PC-3 (cell line): ENCODE results near the gene FAM151A. TPM values are rescaled to one million over a fixed set of nuclear protein-coding genes. Genes with fewer than 3 reads are reported as not detected.

Source experiments
- ATAC-seq: fragments of 200-7000 bp; cut with Tn5 transposase; 2 replicates; pipeline ENCODE4 v1.9.1; 2020; ENCODE audit warnings: mild to moderate bottlenecking, moderate library complexity
- BruUV-seq: library from RNA; stranded (reverse); fragments of 400-500 nt; replicated peaks from 2 replicates; lab custom pipeline; 2021; lab: Mats Ljungman, UMichigan
- CTCF ChIA-PET: fragments of 300-600 bp; sonication (Branson Sonifier 250); formaldehyde crosslinking; loops from one replicate; lab custom pipeline; 2022; ENCODE audit warnings: antibody characterized with exemption; lab: Charles Lee
- POLR2A ChIA-PET: fragments of 300-600 bp; sonication (Branson Sonifier 250); formaldehyde crosslinking; loops from one replicate; lab custom pipeline; 2022; ENCODE audit warnings: antibody characterized with exemption; ENCODE audit not compliant: unreplicated experiment; lab: Charles Lee
- DNase-seq: peaks from one replicate; pipeline ENCODE4 v3.0.0-alpha.2; 2015
- H2AFZ ChIP-seq: fragments of 300-600 bp; sonication (generic); 2 replicates; pipeline ENCODE4 v1.6.0; 2016; ENCODE audit warnings: antibody characterized with exemption, low read length
- H3F3A ChIP-seq: fragments of 300-600 bp; sonication (generic); one replicate; pipeline ENCODE4 v1.6.0; 2017; ENCODE audit warnings: antibody characterized with exemption, low read length, control low read depth, mild to moderate bottlenecking; ENCODE audit not compliant: unreplicated experiment
- H3K27ac ChIP-seq: fragments of 300-600 bp; sonication (generic); 2 replicates; pipeline ENCODE4 v1.5.1; 2016; ENCODE audit warnings: mild to moderate bottlenecking, low read length
- H3K27me3 ChIP-seq: fragments of 300-600 bp; sonication (generic); 2 replicates; pipeline ENCODE4 v1.6.1; 2016; ENCODE audit warnings: low read length, mixed read lengths
- H3K36me3 ChIP-seq: fragments of 300-600 bp; sonication (generic); 2 replicates; pipeline ENCODE4 v1.6.1; 2016; ENCODE audit warnings: low read depth, mixed run types, low read length, mixed read lengths
- H3K4me1 ChIP-seq: fragments of 300-600 bp; sonication (generic); 2 replicates; pipeline ENCODE4 v1.5.1; 2016; ENCODE audit warnings: low read length; ENCODE audit not compliant: insufficient read depth
- H3K4me2 ChIP-seq: fragments of 300-600 bp; sonication (generic); 2 replicates; pipeline ENCODE4 v1.6.0; 2016; ENCODE audit warnings: low read length
- H3K4me3 ChIP-seq: fragments of 300-600 bp; sonication (generic); 2 replicates; pipeline ENCODE4 v1.5.1; 2016; ENCODE audit warnings: mild to moderate bottlenecking, low read length, mixed read lengths
- H3K79me2 ChIP-seq: fragments of 300-600 bp; sonication (generic); 2 replicates; pipeline ENCODE4 v1.6.1; 2017; ENCODE audit warnings: low read length, mixed read lengths
- H3K9ac ChIP-seq: fragments of 300-600 bp; sonication (generic); 2 replicates; pipeline ENCODE4 v1.6.0; 2016; ENCODE audit warnings: mild to moderate bottlenecking, low read length
- H3K9me2 ChIP-seq: fragments of 300-600 bp; sonication (generic); replicated peaks from 2 replicates; pipeline ENCODE4 v1.6.1; 2016; ENCODE audit warnings: mixed run types, low read length, mixed read lengths
- H3K9me3 ChIP-seq: fragments of 300-600 bp; sonication (generic); 2 replicates; pipeline ENCODE4 v1.6.1; 2016; ENCODE audit warnings: low read length, mixed read lengths
- H4K20me1 ChIP-seq: fragments of 300-600 bp; sonication (generic); 2 replicates; pipeline ENCODE4 v1.6.1; 2016; ENCODE audit warnings: low read length, mixed read lengths
- EZH2 ChIP-seq: fragments of 300-600 bp; sonication (generic); IDR thresholded peaks from one replicate; pipeline ENCODE4 v1.6.1; 2017; ENCODE audit warnings: antibody characterized with exemption, mild to moderate bottlenecking, low read length; ENCODE audit not compliant: unreplicated experiment
- EZH2phosphoT487 ChIP-seq: fragments of 300-600 bp; sonication (generic); IDR thresholded peaks from 2 replicates; pipeline ENCODE4 v1.6.1; 2018; ENCODE audit warnings: mild to moderate bottlenecking, antibody characterized with exemption, low read length, borderline replicate concordance
- intact Hi-C: fragments of 100-400 bp; cut with micrococcal nuclease; formaldehyde crosslinking; loops from 2 replicates; pipeline ENCODE4 v1.9.0; 2023
- total RNA-seq: library from RNA; depleted of rRNA; stranded (reverse); fragments of >200 nt; gene quantifications from 2 replicates; pipeline ENCODE4 v1.2.3, GENCODE V29; 2014
- TF ChIP-seq, protein P1 (sequence below): fragments of 300-600 bp; sonication (generic); conservative IDR thresholded peaks from 2 replicates; pipeline ENCODE4 v1.5.1; 2017; ENCODE audit warnings: antibody characterized with exemption, low read depth, mild to moderate bottlenecking, low read length

The FAM151A gene
- total RNA-seq, 1 experiment from 2014 or later = not detected

DNA sequence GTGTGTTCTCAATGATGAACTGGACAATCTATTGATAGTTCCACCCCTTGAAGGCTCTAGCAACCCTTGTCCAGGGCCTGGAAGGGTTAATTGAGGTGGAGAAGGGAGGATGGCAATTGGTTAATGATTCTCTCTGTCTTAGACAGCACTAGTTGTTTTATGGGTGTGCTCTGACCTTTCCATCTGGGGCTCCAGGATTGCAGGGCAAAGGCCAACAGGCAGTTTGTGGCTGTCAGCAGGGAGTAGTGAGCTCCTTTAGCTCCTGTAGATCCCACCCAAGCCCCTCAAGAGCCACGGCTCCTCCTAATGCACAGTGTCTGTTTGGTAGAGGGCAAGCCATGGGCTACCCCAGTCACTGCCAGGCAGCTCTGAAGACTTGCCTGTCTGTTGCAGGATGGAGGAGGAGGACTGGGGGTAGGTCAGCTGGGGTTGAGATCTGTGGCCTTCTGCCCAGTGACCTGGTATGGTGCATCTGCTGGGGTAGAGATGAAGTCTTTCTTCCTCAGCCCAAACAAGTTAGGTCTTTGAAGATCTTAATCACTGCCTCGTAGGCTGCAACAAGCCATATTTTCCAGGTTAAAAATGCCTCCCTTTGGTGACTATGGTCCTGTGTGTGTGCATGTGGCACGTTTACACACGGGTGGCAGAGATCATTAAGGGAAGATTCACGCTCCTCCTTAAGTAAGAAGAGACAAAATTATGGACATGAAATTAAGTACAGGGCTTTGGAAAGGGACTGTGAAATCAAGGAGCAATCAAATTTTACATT, 26.0 kb upstream of the FAM151A start:
- CTCF ChIA-PET = no interaction called here
- Histone ChIP-seq H4K20me1 (no peaks in the 10 kb centered on the region), H3K79me2 (no peaks in the 10 kb centered on the region), H3K9me3 (no peaks in the 10 kb centered on the region), H3K4me3 (no peak overlapping the region), H3F3A (no peaks in the 10 kb centered on the region), H3K4me1 (no peaks in the 10 kb centered on the region), H3K9ac (no peak overlapping the region), H3K9me2 (no peaks in the 10 kb centered on the region), H3K36me3 (no peaks in the 10 kb centered on the region), H3K4me2 (no peak overlapping the region), H3K27ac (no peak overlapping the region), H2AFZ (no peak overlapping the region), H3K27me3 (peaks cover 23% of the 10 kb centered on the region; the same call in 1 of the 2 replicates)
- no TSS peak for BruUV-seq
- POLR2A ChIA-PET = no interaction called here
- no peak for DNase-seq
- ATAC-seq = no peak
- intact Hi-C loops = no loop called here
- TF ChIP-seq EZH2 (no peak), EZH2phosphoT487 (no peak)
- TF ChIP-seq, protein P1, sequence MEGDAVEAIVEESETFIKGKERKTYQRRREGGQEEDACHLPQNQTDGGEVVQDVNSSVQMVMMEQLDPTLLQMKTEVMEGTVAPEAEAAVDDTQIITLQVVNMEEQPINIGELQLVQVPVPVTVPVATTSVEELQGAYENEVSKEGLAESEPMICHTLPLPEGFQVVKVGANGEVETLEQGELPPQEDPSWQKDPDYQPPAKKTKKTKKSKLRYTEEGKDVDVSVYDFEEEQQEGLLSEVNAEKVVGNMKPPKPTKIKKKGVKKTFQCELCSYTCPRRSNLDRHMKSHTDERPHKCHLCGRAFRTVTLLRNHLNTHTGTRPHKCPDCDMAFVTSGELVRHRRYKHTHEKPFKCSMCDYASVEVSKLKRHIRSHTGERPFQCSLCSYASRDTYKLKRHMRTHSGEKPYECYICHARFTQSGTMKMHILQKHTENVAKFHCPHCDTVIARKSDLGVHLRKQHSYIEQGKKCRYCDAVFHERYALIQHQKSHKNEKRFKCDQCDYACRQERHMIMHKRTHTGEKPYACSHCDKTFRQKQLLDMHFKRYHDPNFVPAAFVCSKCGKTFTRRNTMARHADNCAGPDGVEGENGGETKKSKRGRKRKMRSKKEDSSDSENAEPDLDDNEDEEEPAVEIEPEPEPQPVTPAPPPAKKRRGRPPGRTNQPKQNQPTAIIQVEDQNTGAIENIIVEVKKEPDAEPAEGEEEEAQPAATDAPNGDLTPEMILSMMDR = no peak

DNA sequence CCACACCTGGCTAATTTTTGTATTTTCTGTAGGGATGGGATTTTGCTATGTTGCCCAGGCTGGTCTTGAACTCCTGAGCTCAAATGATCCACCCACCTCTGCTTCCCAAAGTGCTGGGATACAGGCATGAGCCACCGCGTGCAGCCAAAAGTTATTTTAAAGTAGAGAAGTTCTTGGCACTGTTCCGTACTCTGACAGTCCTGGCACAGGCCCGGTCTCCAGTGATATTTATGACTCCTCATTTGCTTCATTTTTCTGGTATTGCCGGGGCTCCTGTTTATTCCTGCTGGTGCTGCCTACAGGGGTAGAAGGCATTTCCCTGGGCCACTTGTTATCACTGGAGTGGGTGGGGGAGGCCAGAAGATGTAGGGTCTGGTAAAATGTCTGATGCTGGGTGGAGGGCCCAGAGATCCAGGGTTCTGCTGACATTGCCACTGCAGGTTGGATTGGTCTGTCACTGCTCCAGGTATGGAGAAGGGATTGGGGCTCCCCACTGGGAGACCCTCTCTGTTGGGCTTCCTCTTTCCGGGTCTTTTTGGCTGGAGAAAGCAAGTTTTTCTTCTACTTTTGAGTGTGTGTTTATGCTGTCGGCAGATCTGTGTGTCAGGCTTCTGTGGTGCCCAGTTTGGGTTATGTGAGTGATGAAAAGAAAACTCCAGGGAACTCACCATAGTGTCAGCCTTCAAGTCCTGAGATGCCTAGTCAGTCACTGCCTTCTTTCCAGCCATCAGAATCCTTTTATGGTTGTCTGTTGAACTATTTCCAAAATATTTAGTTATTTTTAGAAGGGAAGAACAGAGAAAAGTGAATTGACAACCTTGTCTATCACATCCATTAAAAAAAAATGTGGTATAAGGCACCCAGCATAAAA, 22.7 kb upstream of the FAM151A start:
- CTCF ChIA-PET = no interaction called here

More for the DNA sequence above, 22.7 kb upstream of the FAM151A start:
- no peaks in the 10 kb centered on the region for H3K4me1 ChIP-seq
- no peak overlapping the region for H2AFZ ChIP-seq
- POLR2A ChIA-PET = no interaction called here
- DNase-seq = no peak
- no peak for ATAC-seq
- no peaks in the 10 kb centered on the region for H3K36me3 ChIP-seq
- no peaks in the 10 kb centered on the region for H3K9me2 ChIP-seq
- no TSS peak for BruUV-seq
- H3K4me3 ChIP-seq = no peak overlapping the region
- no peaks in the 10 kb centered on the region for H3K9me3 ChIP-seq
- intact Hi-C loops = no loop called here
- H4K20me1 ChIP-seq = no peaks in the 10 kb centered on the region
- peaks cover 14% of the 10 kb centered on the region; the same call in 1 of the 2 replicates for H3K27me3 ChIP-seq
- H3K27ac ChIP-seq = no peak overlapping the region
- no peak overlapping the region for H3K4me2 ChIP-seq
- TF ChIP-seq EZH2phosphoT487 = no peak
- TF ChIP-seq, protein P1 = no peak
- no peaks in the 10 kb centered on the region for H3F3A ChIP-seq
- H3K79me2 ChIP-seq = no peaks in the 10 kb centered on the region
- H3K9ac ChIP-seq = no peak overlapping the region
